NCI-H146 (cell line): ENCODE measurements around the gene OTX1.
"Not testable (repeated sequence)": the region's sequence is repeated elsewhere in the genome, so short reads cannot be mapped to it uniquely, and the experiment has no call there.

ENCODE experiments used
- DNase-seq: peaks from one replicate; lab custom pipeline; 2025; lab: John Stamatoyannopoulos, UW

Gene OTX1

GRCh38 chr2:63050334-63051041 is at the start of gene OTX1:
Gene OTX1 (plus strand): TSS chr2:63050830. CDS start chr2:63052991, 2,161 bp downstream.
- DNase-seq = peak; percentile 92

DNA sequence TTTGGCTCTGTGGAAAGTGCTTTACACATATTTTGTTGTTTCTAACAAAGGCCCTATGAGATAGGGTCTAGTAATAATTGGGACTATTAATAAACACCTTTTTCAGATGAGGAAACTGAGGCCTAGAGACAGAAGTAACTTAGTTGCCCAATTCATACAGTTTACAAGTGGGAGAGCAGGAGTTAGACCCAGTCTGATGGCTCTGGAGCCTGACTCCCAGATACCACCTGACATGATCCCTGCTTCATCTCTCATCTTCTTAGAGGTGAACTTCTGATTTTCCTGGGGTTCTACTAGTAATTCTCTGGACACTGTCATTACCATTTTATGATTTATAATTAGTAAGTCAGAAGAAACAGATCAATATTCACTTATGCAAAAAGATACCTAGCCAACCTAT is 49.1 kb upstream of the OTX1 start:
- DNase-seq = no peak

GRCh38 chr2:63003351-63003750 is 47.3 kb upstream of the OTX1 start:
- DNase-seq = peak; percentile 5

DNA sequence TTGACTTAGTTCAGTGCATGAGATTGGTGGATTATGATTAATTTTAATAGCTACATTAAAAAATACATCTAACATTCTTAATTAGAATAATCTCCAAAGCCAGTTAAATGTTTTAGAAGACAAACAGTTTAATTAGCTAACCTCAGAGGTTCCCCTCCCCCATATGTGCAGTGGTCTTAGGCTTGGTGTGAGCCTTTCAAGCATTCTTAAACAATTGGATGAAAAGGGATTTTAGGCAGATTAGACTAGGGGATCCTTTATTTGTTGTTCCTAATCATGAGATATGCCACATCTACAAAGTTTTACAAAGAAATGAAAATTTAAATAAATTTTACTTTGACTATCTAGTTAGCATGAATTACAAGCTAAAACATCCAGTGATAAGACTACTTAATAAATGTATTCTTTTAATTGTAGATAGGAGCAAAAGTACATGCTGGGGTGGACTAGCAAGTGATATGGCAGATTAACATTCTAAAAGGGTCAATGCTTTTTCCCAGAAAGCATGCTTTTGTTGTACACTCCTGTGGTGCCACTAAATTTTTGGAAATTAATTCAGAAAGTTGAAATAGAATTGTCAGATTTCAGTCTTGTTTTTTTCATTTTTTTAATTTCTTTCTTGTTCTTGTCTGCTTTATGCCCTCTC is 42.7 kb upstream of the OTX1 start:
- DNase-seq = no peak

- no peak for DNase-seq
Observed at GRCh38 chr2:63008838-63009237, 41.8 kb upstream of the OTX1 start.

- no peak for DNase-seq
Observed at GRCh38 chr2:63009490-63009889, 41.1 kb upstream of the OTX1 start.

- DNase-seq = no peak
Observed at GRCh38 chr2:63012541-63012940, 38.1 kb upstream of the OTX1 start.

DNA sequence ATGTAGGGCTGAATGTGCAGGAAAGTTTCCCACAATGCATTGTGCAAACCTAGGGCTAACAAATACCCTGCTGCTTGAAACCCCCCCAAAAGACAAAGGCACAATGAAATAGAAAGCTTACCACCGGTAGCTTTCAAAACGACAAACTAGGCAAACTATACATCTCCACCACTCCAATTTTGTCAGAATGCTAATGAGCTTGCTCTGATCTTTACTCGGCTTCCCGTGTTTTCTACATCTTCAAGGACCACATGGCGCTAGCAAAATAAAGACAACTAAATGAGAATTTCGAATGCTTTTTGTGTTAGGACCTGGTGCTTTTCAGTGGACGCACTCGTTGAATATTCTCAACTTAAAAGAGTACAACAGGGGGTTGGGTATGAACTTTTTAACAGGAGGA is 37.2 kb upstream of the OTX1 start:
- no peak for DNase-seq

- DNase-seq = no peak
Observed at GRCh38 chr2:63015389-63015788, 35.2 kb upstream of the OTX1 start.

GRCh38 chr2:63018439-63018838 is 32.2 kb upstream of the OTX1 start:
- DNase-seq = no peak

GRCh38 chr2:63019686-63020085 is 30.9 kb upstream of the OTX1 start:
- DNase-seq = not testable (repeated sequence)

DNA sequence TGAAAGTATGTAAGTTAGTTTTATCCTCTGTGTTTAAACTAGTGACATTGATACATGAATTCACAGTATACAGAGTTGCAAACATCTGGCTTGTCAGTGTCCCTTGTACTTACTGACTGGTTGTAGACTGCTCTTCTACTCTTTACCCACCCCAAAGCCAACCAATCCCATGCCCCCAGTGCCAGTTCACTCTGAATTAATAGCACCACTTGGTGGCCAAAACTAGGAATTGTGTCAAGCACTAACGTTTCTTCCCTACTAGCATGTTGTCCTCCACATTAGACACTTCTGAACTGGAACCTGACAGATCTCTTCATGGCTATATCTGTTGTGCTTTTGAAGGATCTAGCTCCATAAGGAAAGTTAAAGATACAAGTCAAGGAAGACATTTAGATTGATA is 27.2 kb upstream of the OTX1 start:
- peak; percentile 11 for DNase-seq

DNA sequence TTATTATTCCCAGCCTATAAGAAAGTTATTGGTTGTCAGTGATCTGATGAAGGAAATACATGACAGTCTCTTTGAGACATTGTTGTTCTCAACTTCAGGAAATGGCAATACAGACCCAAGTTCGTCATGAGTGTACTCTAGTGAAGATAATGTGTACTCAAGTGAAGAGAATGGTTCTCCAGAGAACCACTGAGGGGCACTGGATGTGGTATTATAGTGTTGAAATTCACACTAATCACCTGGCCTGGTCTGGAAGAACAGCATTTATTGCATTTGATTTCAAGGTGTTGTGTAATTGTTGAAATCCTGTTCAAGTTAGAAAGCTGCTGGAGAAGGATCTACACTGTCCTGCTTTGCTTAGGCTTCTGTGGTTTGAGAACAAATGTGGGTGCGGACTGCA is 23.4 kb upstream of the OTX1 start:
- no peak for DNase-seq

- peak; percentile 16 for DNase-seq
Observed at GRCh38 chr2:63029058-63029457, 21.6 kb upstream of the OTX1 start.

DNA sequence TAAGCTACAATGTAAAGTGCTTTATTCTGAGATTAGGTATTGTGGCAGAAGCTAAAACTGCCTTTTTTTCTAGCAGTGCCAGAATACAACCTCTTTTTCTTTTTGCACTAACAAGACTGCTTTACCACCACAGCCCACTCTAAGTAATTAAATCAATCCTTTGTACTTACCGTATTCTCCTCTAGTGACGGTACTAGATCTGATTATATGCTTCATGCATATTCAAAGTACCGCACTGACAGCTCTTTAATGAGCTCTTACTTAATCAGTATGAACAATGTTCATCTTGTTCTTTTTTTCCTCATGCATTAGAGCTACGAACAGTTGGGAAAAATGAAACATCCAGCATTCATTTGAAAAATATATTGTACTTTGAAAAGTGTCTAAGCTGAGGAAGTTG is 16.1 kb upstream of the OTX1 start:
- no peak for DNase-seq

- DNase-seq = no peak
Observed at GRCh38 chr2:63035169-63035568, 15.5 kb upstream of the OTX1 start.

DNA sequence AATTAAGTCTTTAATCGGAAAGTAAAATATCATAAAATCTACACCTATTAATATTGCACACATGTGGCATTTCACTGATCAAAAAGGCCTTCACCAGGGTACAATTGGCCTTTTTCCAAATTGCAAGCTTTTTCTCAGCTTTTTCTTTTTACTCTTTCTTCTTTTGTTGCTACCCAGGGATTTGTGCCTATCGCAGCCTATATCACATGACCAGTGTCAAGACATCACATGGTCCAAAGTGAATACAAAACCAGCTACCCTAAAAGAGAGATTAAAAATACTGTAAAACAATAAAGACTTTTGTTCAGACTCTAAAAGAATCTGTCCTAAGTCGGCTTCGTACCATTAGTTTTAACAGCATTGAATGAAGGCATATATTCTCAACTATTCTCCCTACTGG is 15.0 kb upstream of the OTX1 start:
- DNase-seq = no peak

DNA sequence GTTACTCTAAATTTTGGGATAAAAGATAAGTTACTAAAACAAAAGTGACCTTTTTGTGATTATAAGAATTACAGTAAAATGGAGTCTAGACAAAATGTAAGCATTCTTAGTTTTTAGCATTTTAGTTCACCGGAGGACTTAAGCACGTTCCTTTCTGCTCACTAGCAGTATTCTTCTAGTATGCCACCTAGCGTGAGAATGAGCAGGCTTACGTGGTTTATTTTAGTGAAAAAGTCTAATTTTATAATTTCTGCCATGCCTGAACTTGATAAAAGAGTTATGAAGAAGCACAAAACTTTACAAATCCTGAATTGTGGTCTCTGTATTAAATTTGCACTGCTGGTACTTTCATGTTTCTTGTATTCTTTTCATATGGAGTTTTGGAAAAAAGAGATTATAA is 12.6 kb upstream of the OTX1 start:
- DNase-seq = no peak

DNA sequence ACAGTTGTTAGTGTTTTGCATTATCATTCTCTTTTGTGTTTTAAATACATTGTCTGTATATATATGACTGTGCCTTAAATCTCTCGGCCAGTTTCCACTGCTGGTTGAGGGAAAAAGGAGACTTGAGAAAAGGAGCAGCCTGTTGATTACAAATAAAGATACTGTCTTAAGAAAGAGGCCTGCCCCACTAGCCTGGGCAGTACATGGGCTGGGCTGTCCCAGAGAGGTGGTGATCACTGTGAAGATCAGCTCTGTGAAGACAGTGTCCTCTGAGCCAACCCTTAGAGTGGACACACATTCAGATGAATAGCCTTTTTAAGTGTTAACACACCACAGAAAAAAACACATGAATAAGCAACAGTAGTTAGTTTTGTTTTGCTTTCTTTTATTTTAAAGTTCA is 10.0 kb upstream of the OTX1 start:
- no peak for DNase-seq

- DNase-seq = no peak
Observed at GRCh38 chr2:63041592-63041991, 9.0 kb upstream of the OTX1 start.

GRCh38 chr2:63044362-63045327 is 6.0 kb upstream of the OTX1 start:
- DNase-seq = no peak

DNA sequence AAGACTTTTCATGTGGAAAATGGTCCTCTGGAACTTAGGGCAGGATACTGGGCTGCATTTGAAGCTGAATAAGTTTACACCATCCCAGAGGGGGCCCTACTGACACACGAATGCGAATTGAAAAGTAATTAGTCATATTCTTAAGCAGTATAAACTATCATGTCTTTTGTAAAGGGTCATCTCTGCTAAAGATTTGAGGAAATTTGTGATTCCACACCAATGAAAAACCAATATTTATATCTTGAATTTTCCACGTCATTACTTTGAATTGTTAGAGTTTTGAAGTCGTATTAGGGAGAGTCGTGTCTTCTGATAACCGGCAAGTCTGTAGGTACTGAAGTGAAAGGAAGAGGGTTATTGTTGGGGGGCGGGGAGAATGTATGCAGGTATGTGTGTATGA is 4.1 kb upstream of the OTX1 start:
- no peak for DNase-seq

DNA sequence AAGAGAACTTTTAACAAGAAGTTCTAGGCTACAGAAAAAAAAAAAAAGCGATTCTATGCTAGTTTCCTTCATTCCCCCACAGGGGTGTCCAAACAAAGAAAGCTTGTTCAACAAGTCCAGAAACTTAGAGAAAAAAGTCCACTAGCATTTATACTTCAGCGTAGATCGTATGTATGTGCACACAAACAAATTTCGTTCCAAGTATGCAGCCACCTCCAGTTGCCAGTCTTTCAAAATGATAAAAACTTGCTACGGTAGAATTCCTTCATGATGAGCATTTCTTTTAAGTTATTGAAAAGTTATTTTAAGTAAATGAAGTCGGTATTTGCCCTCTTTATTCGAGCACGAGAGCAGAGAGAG is 3.7 kb upstream of the OTX1 start:
- DNase-seq = no peak
